Heart left ventricle (tissue), 16 donors: Measurements from ENCODE around the gene PIGL. TPM values are rescaled to one million over a fixed set of nuclear protein-coding genes. Genes with fewer than 3 reads are reported as not detected.

Experiments used
- ATAC-seq, 4 donors: fragments of 200-7000 bp; cut with Tn5 transposase; one replicate each; pipeline ENCODE4 v1.9.1; 2020 to 2022; ENCODE audit warnings: moderate library complexity in 4 of 4, mild to moderate bottlenecking in 3 of 4, moderate number of reproducible peaks in 1 of 4
- DNase-seq, 5 donors: peaks; one replicate each; pipeline ENCODE4 v3.0.0-alpha.2; 2020
- H3K27ac ChIP-seq, 12 donors: fragments of 200-600 bp; sonication (generic) in 4 of 12; one replicate each; pipeline versions ENCODE4 v1.5.0 to v1.8.0; 2016 to 2022; ENCODE audit warnings: mild to moderate bottlenecking in 2 of 12
- H3K27me3 ChIP-seq, 9 donors: fragments of 200-600 bp; sonication (generic) in 2 of 9; one replicate each; pipeline versions ENCODE4 v1.5.1 to v1.8.0; 2016 to 2022; ENCODE audit warnings: mild to moderate bottlenecking in 3 of 9
- H3K36me3 ChIP-seq, 9 donors: fragments of 200-600 bp; sonication (generic) in 2 of 9; one replicate each; pipeline versions ENCODE4 v1.5.0 to v1.8.0; 2018 to 2022; ENCODE audit warnings: mild to moderate bottlenecking in 2 of 9
- H3K4me1 ChIP-seq, 12 donors: fragments of 200-600 bp; sonication (generic) in 4 of 12; one replicate each; pipeline versions ENCODE4 v1.5.0 to v1.8.0; 2016 to 2022; ENCODE audit warnings: mild to moderate bottlenecking in 3 of 12
- H3K4me3 ChIP-seq, 12 donors: fragments of 200-600 bp; sonication (generic) in 4 of 12; one replicate each; pipeline versions ENCODE4 v1.5.0 to v1.8.0; 2017 to 2022; ENCODE audit warnings: mild to moderate bottlenecking in 9 of 12, moderate library complexity in 4 of 12
- H3K9me3 ChIP-seq, 12 donors: fragments of 200-600 bp; sonication (generic) in 4 of 12; one replicate each; pipeline versions ENCODE4 v1.5.0 to v1.8.0; 2016 to 2022; ENCODE audit warnings: mild to moderate bottlenecking in 1 of 12
- CTCF ChIP-seq, 12 donors: fragments of 200-600 bp; sonication (generic) in 4 of 12; IDR thresholded peaks; one replicate each; pipeline versions ENCODE4 v1.5.0 to v1.8.0; 2018 to 2022; ENCODE audit warnings: antibody characterized with exemption in 12 of 12, mild to moderate bottlenecking in 5 of 12
- POLR2A ChIP-seq, 2 donors: fragments of 450-650 bp; IDR thresholded peaks; one replicate each; pipeline ENCODE4 v1.6.1; 2017; ENCODE audit warnings: antibody characterized with exemption in 2 of 2, mild to moderate bottlenecking in 2 of 2, moderate library complexity in 2 of 2
- WGBS, 4 donors: extraction: QIAGEN DNeasy Blood & Tissue Kit in 2 of 4; methylation state at CpG; one replicate each; pipeline versions ENCODE4 v1.1.5 to v1.1.7; 2013 to 2018; 5-methylcytosine and 5-hydroxymethylcytosine counted together
- intact Hi-C, 10 donors: fragments of 100-400 bp; cut with DNase I; formaldehyde crosslinking; loops; one replicate each; pipeline versions ENCODE4 v1.11.1 to v1.14.2; 2022
- polyA plus RNA-seq, 2 donors: library from polyadenylated mRNA; stranded (reverse); fragments of 200-250 nt; gene quantifications; one replicate each; pipeline ENCODE4 v1.2.3, GENCODE V29; 2013
- total RNA-seq, 9 donors: library from RNA; depleted of rRNA in 2 of 9; stranded (reverse); fragments of >200 nt in 2 of 9; fragmentation: NEBNext Ultra II Directional in 3 of 9; extraction: Animal tissue kit (Norgen Biotek cat#: 25700) in 3 of 9; gene quantifications; one replicate each; pipeline versions ENCODE4 v1.1.0 to v1.2.4, GENCODE V29; 2016 to 2023
- donor health status: ischemic (EF 13 %, LVEDD 7.1; RV severe dilation, severe dysfunction).
- donor health status: healthy with polysubstance abuse.
- donor health status: DM: no; HTN: yes; CAD: no.
- donor health status: DM: no; HTN: no; CAD: no.
- donor health status: ischemic (EF 25% LVEDD 6.9; RV normal size, moderate dysfunction).
- donor health status: ischemic (EF 25% LVEDD 5.7; RV mildly dilated, moderate dysfunction).
- donor health status: healthy.
- donor health status: DM: yes; HTN: yes; CAD: no.
- donor health status: ischemic (EF 35%, LVEDD 5.7; RV mildly dilated, moderate dysfunction).
- donor health status: nonischemic (EF 11% LVEDD 7.7; RV severe dilation, severe dysfunction).
- donor health status: DM: yes; HTN: yes; CAD: no.
- donor health status: PGD.
- donor health status: ischemic (EF 29% LVEDD 5.4; RV normal size, mild dysfunction).
- donor health status: nonischemic (EF 23%, LVEDD 6.1; RV moderate dilation, normal function).

PIGL gene
- total and polyA plus RNA-seq, 11 donors, result 4.5 to 20.2 (median 10.2) TPM

DNA sequence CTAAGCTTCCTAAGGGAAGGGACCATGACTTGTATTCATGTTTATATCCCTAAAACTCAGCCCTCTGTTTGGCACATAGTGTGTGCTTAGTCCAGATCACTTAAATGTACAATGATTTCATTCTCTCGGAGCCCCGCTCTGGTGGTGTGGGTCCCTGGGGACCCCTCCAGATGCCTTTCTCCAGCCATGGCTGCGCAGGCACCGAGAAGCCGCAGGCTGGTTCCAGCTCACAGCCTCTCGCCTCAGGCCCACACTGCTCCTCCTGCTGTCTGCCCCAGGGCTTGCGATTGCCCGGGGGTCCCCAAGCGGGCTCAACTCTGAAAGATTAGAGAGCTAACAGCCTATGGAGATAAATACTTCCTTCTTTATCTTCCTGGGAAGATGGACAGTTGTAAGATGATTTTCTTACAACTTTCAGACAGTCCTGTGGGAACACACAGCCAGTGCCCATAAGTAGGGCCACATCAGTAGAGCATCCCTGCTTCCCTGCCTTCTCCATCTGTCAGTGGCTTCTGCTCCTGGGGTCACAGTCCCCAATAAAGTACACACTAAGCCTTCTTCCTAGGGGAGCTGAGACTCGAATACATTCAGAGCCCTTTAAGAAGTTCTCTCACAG, 70.0 kb downstream of the PIGL start:
- no peaks in the 10 kb centered on the region for H3K27me3 ChIP-seq
- ATAC-seq (peak in 2 of 4 donors; percentile 9 to 32), DNase-seq (peak; percentile 22 to 65 (median 32))
- H3K4me1 ChIP-seq, result peaks cover 0 to 43% (median 22%) of the 10 kb centered on the region in 12 donors
- H3K4me3 ChIP-seq, result peak overlapping the region in 4 of 12 donors; percentile 5 to 43 (median 28)
- H3K36me3 ChIP-seq, result no peaks in the 10 kb centered on the region
- TF ChIP-seq CTCF (IDR thresholded peaks at IDR 0.05), result peak in 2 of 12 donors; percentile 11 to 16
- no peak for TF ChIP-seq POLR2A (IDR thresholded peaks at IDR 0.05)
- H3K27ac ChIP-seq, result peak overlapping the region; percentile 76 to 96 (median 86)
- H3K9me3 ChIP-seq, result no peaks in the 10 kb centered on the region
- 44 to 83% (median 79%) methylated on average over 10 of the region's 10 CpGs for WGBS, 4 donors
- intact Hi-C loops, result no loop called here

GRCh38 chr17:16287563-16288027, 70.6 kb downstream of the PIGL start:
- peak overlapping the region; percentile 76 to 96 (median 86) for H3K27ac ChIP-seq
- H3K4me1 ChIP-seq, result peaks cover 0 to 43% (median 22%) of the 10 kb centered on the region in 12 donors
- intact Hi-C loops, result no loop called here
- H3K4me3 ChIP-seq, result peak overlapping the region in 2 of 12 donors; percentile 15 to 43
- ATAC-seq, result peak in 1 of 4 donors; percentile 2
- no peak for TF ChIP-seq POLR2A (IDR thresholded peaks at IDR 0.05)
- TF ChIP-seq CTCF (IDR thresholded peaks at IDR 0.05), result no peak
- no peaks in the 10 kb centered on the region for H3K9me3 ChIP-seq
- WGBS, 4 donors, result 59 to 66% (median 61%) methylated on average over 6 of the region's 6 CpGs
- no peaks in the 10 kb centered on the region for H3K27me3 ChIP-seq
- no peaks in the 10 kb centered on the region for H3K36me3 ChIP-seq
- peak in 1 of 5 donors; percentile 8 for DNase-seq

GRCh38 chr17:16288860-16289571, 72.0 kb downstream of the PIGL start:
- TF ChIP-seq POLR2A (IDR thresholded peaks at IDR 0.05) (no peak), CTCF (IDR thresholded peaks at IDR 0.05) (no peak)
- ATAC-seq (no peak), DNase-seq (no peak)
- no peaks in the 10 kb centered on the region for H3K27me3 ChIP-seq
- WGBS, 4 donors, result 91 to 96% (median 93%) methylated on average over 5 of the region's 5 CpGs
- no peak overlapping the region for H3K4me3 ChIP-seq
- H3K9me3 ChIP-seq, result no peaks in the 10 kb centered on the region
- peaks cover 0 to 43% (median 22%) of the 10 kb centered on the region in 12 donors for H3K4me1 ChIP-seq
- intact Hi-C loops, result no loop called here
- H3K36me3 ChIP-seq, result no peaks in the 10 kb centered on the region
- peak overlapping the region in 1 of 12 donors; percentile 96 for H3K27ac ChIP-seq

DNA sequence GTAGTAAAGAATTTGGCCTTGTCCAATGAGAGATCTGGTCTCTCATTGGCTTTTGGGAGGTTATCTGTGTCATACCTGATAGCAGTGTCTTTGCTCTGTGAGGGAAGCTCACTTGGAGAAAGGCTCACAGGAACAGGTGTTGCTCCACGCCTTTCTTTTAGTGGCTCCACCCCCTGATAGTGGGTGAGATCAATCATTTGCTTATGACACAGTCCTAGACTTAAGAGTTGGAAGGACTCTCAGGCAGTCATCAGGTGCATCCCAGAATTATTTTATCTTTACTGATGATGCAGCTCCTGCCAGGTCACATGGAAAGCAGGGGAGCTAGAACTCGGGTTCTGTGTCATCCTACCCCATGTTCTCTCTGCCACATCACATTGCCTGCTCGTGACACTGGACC, 76.9 kb downstream of the PIGL start:
- no peaks in the 10 kb centered on the region for H3K9me3 ChIP-seq
- intact Hi-C loops, result no loop called here
- ATAC-seq (no peak), DNase-seq (no peak)
- WGBS, 4 donors, result 89 to 94% (median 94%) methylated on average over 3 of the region's 3 CpGs
- no peaks in the 10 kb centered on the region for H3K36me3 ChIP-seq
- TF ChIP-seq POLR2A (IDR thresholded peaks at IDR 0.05) (no peak), CTCF (IDR thresholded peaks at IDR 0.05) (no peak)
- no peaks in the 10 kb centered on the region for H3K27me3 ChIP-seq
- H3K27ac ChIP-seq, result no peak overlapping the region
- no peak overlapping the region for H3K4me3 ChIP-seq
- H3K4me1 ChIP-seq, result no peaks in the 10 kb centered on the region
